NT2/D1 (cell line): ENCODE data around the gene SMIM13.

Experiments used
- DNase-seq: peaks from one replicate; pipeline ENCODE4 v3.0.0-alpha.2; 2011; ENCODE audit warnings: low read depth, low spot score
- H3K27me3 ChIP-seq: 2 replicates; pipeline ENCODE4 v1.6.0; 2011; ENCODE audit warnings: mild to moderate bottlenecking; ENCODE audit not compliant: insufficient read length, insufficient read depth
- H3K36me3 ChIP-seq: 2 replicates; pipeline ENCODE4 v1.6.1; 2011; ENCODE audit warnings: mild to moderate bottlenecking, low read length, mixed read lengths; ENCODE audit not compliant: insufficient read depth, insufficient read length
- H3K4me1 ChIP-seq: 2 replicates; pipeline ENCODE4 v1.5.1; 2011; ENCODE audit not compliant: insufficient read depth, insufficient read length
- H3K4me3 ChIP-seq: 2 replicates; pipeline ENCODE4 v1.5.1; 2011; ENCODE audit warnings: low read depth; ENCODE audit not compliant: insufficient read length
- H3K9ac ChIP-seq: 2 replicates; pipeline ENCODE4 v1.6.0; 2011; ENCODE audit warnings: low read depth; ENCODE audit not compliant: insufficient read length
- H3K9me3 ChIP-seq: 2 replicates; pipeline ENCODE4 v1.5.1; 2011; ENCODE audit warnings: mild to moderate bottlenecking, low read length; ENCODE audit not compliant: insufficient read depth
- SUZ12 ChIP-seq: IDR thresholded peaks from 2 replicates; pipeline ENCODE4 v1.6.1; 2011; ENCODE audit not compliant: insufficient read length, insufficient read depth; ENCODE audit errors: extremely low read depth
- YY1 ChIP-seq: IDR thresholded peaks from 2 replicates; pipeline ENCODE4 v1.6.1; 2011; ENCODE audit not compliant: insufficient read length, insufficient read depth
- ZNF274 ChIP-seq: IDR thresholded peaks from 2 replicates; pipeline ENCODE4 v1.6.1; 2011; ENCODE audit warnings: mild to moderate bottlenecking, low read depth, low read length

SMIM13 gene

GRCh38 chr6:11126876-11127275, 33.2 kb downstream of the SMIM13 start:
- Histone ChIP-seq H3K9me3 (no peaks in the 10 kb centered on the region; the same call in 1 of the 2 replicates), H3K9ac (no peak overlapping the region), H3K36me3 (peaks cover 5% of the 10 kb centered on the region), H3K4me1 (no peaks in the 10 kb centered on the region), H3K27me3 (no peaks in the 10 kb centered on the region), H3K4me3 (no peak overlapping the region)
- peak; percentile 30 for DNase-seq
- TF ChIP-seq ZNF274 (no peak), SUZ12 (no peak), YY1 (no peak)

- no peaks in the 10 kb centered on the region; the same call in 1 of the 2 replicates for H3K9me3 ChIP-seq
- no peaks in the 10 kb centered on the region for H3K27me3 ChIP-seq
- H3K9ac ChIP-seq: no peak overlapping the region
- no peak for DNase-seq
- no peak overlapping the region for H3K4me3 ChIP-seq
- H3K36me3 ChIP-seq: peaks cover 5% of the 10 kb centered on the region
- TF ChIP-seq SUZ12: no peak
- no peak for TF ChIP-seq ZNF274
- TF ChIP-seq YY1: no peak
- no peaks in the 10 kb centered on the region for H3K4me1 ChIP-seq
Measured at GRCh38 chr6:11128608-11129007, 35.0 kb downstream of the SMIM13 start.

DNA sequence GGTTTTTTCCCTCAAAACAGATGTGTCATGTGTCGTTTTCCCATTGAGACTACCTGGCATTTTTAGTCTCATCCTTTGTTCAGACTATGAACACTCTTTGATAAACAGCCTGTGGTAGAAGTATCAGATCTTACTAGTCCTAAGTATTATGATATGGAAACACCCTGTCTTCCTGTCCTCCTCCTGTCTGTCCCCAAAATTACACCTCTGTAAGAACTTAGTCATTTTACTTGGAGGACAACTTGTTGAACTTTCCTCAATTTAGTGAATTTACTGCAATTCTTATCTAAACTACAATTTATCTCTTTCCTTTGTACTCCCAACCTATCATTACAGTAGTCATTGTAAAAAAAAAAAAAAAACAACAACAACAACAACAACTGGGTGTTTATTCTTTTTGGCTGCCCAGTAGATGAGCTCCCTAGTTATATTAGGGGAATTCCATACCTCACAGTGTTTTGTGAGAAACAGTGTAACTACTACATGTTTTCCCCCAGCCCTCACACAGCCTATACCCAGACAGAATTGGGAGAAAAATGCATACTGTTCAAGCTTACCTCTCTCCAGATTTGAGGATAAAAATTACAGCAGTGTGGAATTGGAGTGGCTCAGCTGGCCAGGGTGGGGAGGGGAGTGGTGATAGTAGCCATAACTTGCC, 36.4 kb downstream of the SMIM13 start:
- Histone ChIP-seq H3K9me3 (no peaks in the 10 kb centered on the region; the same call in 1 of the 2 replicates), H3K27me3 (no peaks in the 10 kb centered on the region), H3K36me3 (peaks cover 9% of the 10 kb centered on the region), H3K4me3 (no peak overlapping the region), H3K9ac (no peak overlapping the region), H3K4me1 (no peaks in the 10 kb centered on the region)
- no peak for DNase-seq
- TF ChIP-seq YY1 (no peak), ZNF274 (no peak), SUZ12 (no peak)

DNA sequence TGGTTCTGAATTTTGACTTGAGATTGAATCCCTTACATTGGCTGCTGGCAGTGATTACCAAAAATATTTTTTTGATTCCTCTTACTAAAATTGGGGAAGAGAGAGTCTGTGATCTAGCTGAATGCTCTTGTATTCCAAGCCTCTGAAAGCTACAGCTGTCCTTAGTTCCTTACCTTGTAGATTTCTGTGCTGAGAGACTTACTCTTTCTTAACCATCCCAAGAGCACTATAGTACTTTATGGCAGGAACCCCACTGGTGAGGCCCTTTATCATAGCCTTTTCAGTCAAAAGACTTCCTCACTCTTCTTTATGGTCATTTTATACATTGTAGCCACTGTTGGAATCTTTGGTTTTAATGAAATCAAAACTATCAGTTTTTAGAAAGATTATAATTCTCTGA, 37.0 kb downstream of the SMIM13 start:
- Histone ChIP-seq H3K9me3 (no peaks in the 10 kb centered on the region; the same call in 1 of the 2 replicates), H3K36me3 (peaks cover 15% of the 10 kb centered on the region), H3K4me3 (no peak overlapping the region), H3K27me3 (no peaks in the 10 kb centered on the region), H3K9ac (no peak overlapping the region), H3K4me1 (no peaks in the 10 kb centered on the region)
- DNase-seq: no peak
- TF ChIP-seq ZNF274: no peak
- TF ChIP-seq YY1: no peak
- no peak for TF ChIP-seq SUZ12

- Histone ChIP-seq H3K36me3 (peaks cover 19% of the 10 kb centered on the region), H3K4me1 (no peaks in the 10 kb centered on the region), H3K9me3 (no peaks in the 10 kb centered on the region; the same call in 1 of the 2 replicates), H3K4me3 (no peak overlapping the region), H3K27me3 (no peaks in the 10 kb centered on the region), H3K9ac (no peak overlapping the region)
- DNase-seq: no peak
- TF ChIP-seq SUZ12 (no peak), ZNF274 (no peak), YY1 (no peak)
Measured at GRCh38 chr6:11132194-11132888, 38.7 kb downstream of the SMIM13 start.

DNA sequence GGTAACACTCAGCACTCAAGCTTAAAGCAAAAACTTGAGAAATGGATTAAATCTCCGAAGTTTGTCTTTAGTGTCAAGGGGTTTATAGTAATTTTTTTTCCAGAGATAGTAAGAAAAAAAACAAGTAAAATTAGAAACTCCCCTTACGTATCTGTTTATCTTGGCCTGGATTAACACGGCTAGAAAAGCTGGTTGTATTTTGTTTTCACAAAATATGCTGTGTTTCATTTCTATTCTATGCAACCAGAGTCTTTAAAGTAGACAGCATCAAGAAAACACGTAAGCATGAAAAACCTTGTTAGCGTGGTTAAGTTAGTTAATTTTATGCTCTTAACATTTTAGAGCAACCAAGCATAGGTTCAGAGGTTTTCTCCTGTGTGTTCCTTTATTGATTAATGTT, 39.6 kb downstream of the SMIM13 start:
- Histone ChIP-seq H3K4me3 (no peak overlapping the region), H3K9ac (no peak overlapping the region), H3K36me3 (peaks cover 14% of the 10 kb centered on the region), H3K27me3 (no peaks in the 10 kb centered on the region), H3K4me1 (no peaks in the 10 kb centered on the region), H3K9me3 (no peaks in the 10 kb centered on the region)
- DNase-seq: no peak
- TF ChIP-seq SUZ12 (no peak), YY1 (no peak), ZNF274 (no peak)

GRCh38 chr6:11136809-11137208, 43.2 kb downstream of the SMIM13 start:
- Histone ChIP-seq H3K9me3 (no peaks in the 10 kb centered on the region), H3K9ac (no peak overlapping the region), H3K4me3 (no peak overlapping the region), H3K4me1 (no peaks in the 10 kb centered on the region), H3K27me3 (no peaks in the 10 kb centered on the region), H3K36me3 (peaks cover 14% of the 10 kb centered on the region)
- no peak for TF ChIP-seq SUZ12
- TF ChIP-seq YY1: no peak
- no peak for TF ChIP-seq ZNF274
- no peak for DNase-seq
